HepG2 (cell line): Measurements from ENCODE around the gene CFAP43. TPM values are rescaled to one million over a fixed set of nuclear protein-coding genes. Genes with fewer than 3 reads are reported as not detected.

ENCODE experiments used
- BHLHE40 ChIP-seq: IDR thresholded peaks from 2 replicates; pipeline ENCODE4 v1.6.1; 2011; ENCODE audit warnings: low read length, improper control_type of control experiment
- CENPBD1 ChIP-seq: sonication (generic); formaldehyde crosslinking; IDR thresholded peaks from 2 replicates; pipeline ENCODE4 v1.8.0; 2022; ENCODE audit warnings: missing genetic modification reagents, low read depth, mild to moderate bottlenecking, borderline replicate concordance
- DBP ChIP-seq: sonication (generic); formaldehyde crosslinking; IDR thresholded peaks from 2 replicates; pipeline ENCODE4 v1.4.0; 2020; ENCODE audit warnings: missing genetic modification reagents; ENCODE audit errors: not compliant biosample characterization
- DPF2 ChIP-seq: sonication (generic); formaldehyde crosslinking; IDR thresholded peaks from 2 replicates; pipeline ENCODE4 v1.4.0; 2020; ENCODE audit warnings: mild to moderate bottlenecking, low read depth, missing genetic modification reagents, borderline replicate concordance
- FOXK1 ChIP-seq: sonication (generic); formaldehyde crosslinking; IDR thresholded peaks from 2 replicates; pipeline ENCODE4 v1.4.0; 2020; ENCODE audit warnings: low read depth, missing genetic modification reagents, borderline replicate concordance
- HDAC1 ChIP-seq: sonication (generic); formaldehyde crosslinking; IDR thresholded peaks from 2 replicates; pipeline ENCODE4 v1.5.1; 2020; ENCODE audit warnings: mild to moderate bottlenecking, missing genetic modification reagents
- HMGXB4 ChIP-seq, 2 experiments: sonication (generic) in 1 of 2; formaldehyde crosslinking in 1 of 2; IDR thresholded peaks; 2 replicates each; pipeline versions ENCODE4 v1.4.0 to v1.6.1; 2018 to 2020; ENCODE audit warnings: missing genetic modification reagents in 2 of 2, borderline replicate concordance in 1 of 2, low read depth in 1 of 2, mild to moderate bottlenecking in 1 of 2, missing biosample characterization in 1 of 2
- LCORL ChIP-seq, 2 experiments: fragments of 450-650 bp in 1 of 2; sonication (generic) in 1 of 2; formaldehyde crosslinking in 1 of 2; IDR thresholded peaks; 2 replicates each; pipeline versions ENCODE4 v1.5.0 to v1.6.1; 2017 to 2020; ENCODE audit warnings: antibody characterized with exemption in 1 of 2, missing genetic modification reagents in 1 of 2
- MTF1 ChIP-seq: sonication (generic); formaldehyde crosslinking; IDR thresholded peaks from 2 replicates; pipeline ENCODE4 v1.5.0; 2020; ENCODE audit warnings: missing genetic modification reagents
- NAIF1 ChIP-seq: sonication (generic); formaldehyde crosslinking; IDR thresholded peaks from 2 replicates; pipeline ENCODE4 v1.5.0; 2020; ENCODE audit warnings: mild to moderate bottlenecking, missing genetic modification reagents, borderline replicate concordance
- NFKB2 ChIP-seq: sonication (generic); formaldehyde crosslinking; IDR thresholded peaks from 2 replicates; pipeline ENCODE4 v1.4.0; 2020; ENCODE audit warnings: missing genetic modification reagents, borderline replicate concordance
- NR2F6 ChIP-seq, 2 experiments: IDR thresholded peaks; 2 replicates each; pipeline ENCODE4 v1.6.1; 2016; ENCODE audit warnings: antibody characterized with exemption in 1 of 2, mild to moderate bottlenecking in 1 of 2
- PLSCR1 ChIP-seq: sonication (generic); formaldehyde crosslinking; IDR thresholded peaks from 2 replicates; pipeline ENCODE4 v1.5.0; 2020; ENCODE audit warnings: missing genetic modification reagents, mild to moderate bottlenecking, borderline replicate concordance
- POLR2A ChIP-seq, 2 experiments: IDR thresholded peaks; 2 replicates each; pipeline ENCODE4 v1.6.1; 2011; ENCODE audit warnings: low read depth in 2 of 2, low read length in 2 of 2, mild to moderate bottlenecking in 1 of 2, moderate library complexity in 1 of 2; ENCODE audit not compliant: insufficient read depth in 1 of 2
- SAP130 ChIP-seq: IDR thresholded peaks from 2 replicates; pipeline ENCODE4 v1.6.1; 2016; ENCODE audit warnings: low read depth
- TGIF2 ChIP-seq: IDR thresholded peaks from 2 replicates; pipeline ENCODE4 v1.6.1; 2016; ENCODE audit warnings: control low read depth, missing compliant biosample characterization
- ZFP36L2 ChIP-seq: sonication (generic); formaldehyde crosslinking; IDR thresholded peaks from 2 replicates; pipeline ENCODE4 v1.4.0; 2020; ENCODE audit warnings: missing genetic modification reagents
- ZNF296 ChIP-seq: sonication (generic); formaldehyde crosslinking; conservative IDR thresholded peaks from 2 replicates; pipeline ENCODE4 v1.5.0; 2020; ENCODE audit warnings: mild to moderate bottlenecking, missing genetic modification reagents
- ZNF329 ChIP-seq: sonication (generic); formaldehyde crosslinking; IDR thresholded peaks from 2 replicates; pipeline ENCODE4 v1.9.0; 2021; ENCODE audit warnings: low read depth, mild to moderate bottlenecking, missing genetic modification reagents
- ZNF543 ChIP-seq: sonication (generic); formaldehyde crosslinking; IDR thresholded peaks from 2 replicates; pipeline ENCODE4 v1.4.0; 2020; ENCODE audit warnings: mild to moderate bottlenecking, missing genetic modification reagents
- ZNF557 ChIP-seq: sonication (generic); formaldehyde crosslinking; IDR thresholded peaks from 2 replicates; pipeline ENCODE4 v1.4.0; 2020; ENCODE audit warnings: missing genetic modification reagents
- ZNF562 ChIP-seq: sonication (generic); formaldehyde crosslinking; IDR thresholded peaks from 2 replicates; pipeline ENCODE4 v1.8.0; 2022; ENCODE audit warnings: missing genetic modification reagents, borderline replicate concordance
- ZNF589 ChIP-seq: sonication (generic); formaldehyde crosslinking; conservative IDR thresholded peaks from 2 replicates; pipeline ENCODE4 v1.8.0; 2022; ENCODE audit warnings: mild to moderate bottlenecking, moderate library complexity, missing genetic modification reagents
- ZNF784 ChIP-seq: sonication (generic); formaldehyde crosslinking; IDR thresholded peaks from 2 replicates; pipeline ENCODE4 v1.5.1; 2020; ENCODE audit warnings: missing genetic modification reagents, mild to moderate bottlenecking, borderline replicate concordance
- polyA plus RNA-seq, 8 experiments: library from polyadenylated mRNA; depleted of rRNA in 3 of 8; stranded (reverse) in 7 of 8; unstranded in 1 of 8; fragments of >200 nt; fragmentation: Illumina TruSeq in 4 of 8; extraction: Trizol in 4 of 8; gene quantifications; 2 replicates each; pipeline versions ENCODE4 v1.2.1 to v1.2.3, GENCODE V29; 2011 to 2016; ENCODE audit warnings: low read depth in 4 of 8, missing spikeins in 1 of 8, mixed read lengths in 1 of 8; ENCODE audit not compliant: insufficient read depth in 1 of 8
- total RNA-seq, 5 experiments: library from RNA; depleted of rRNA; stranded (reverse); fragments of >200 nt; fragmentation: Illumina TruSeq; extraction: Trizol; gene quantifications; 2 replicates each; pipeline ENCODE4 v1.2.3, GENCODE V29; 2016; ENCODE audit warnings: low read depth in 1 of 5

Gene CFAP43
- total and polyA plus RNA-seq, 2 of the 13 experiments (the other 11 are each of a cell fraction or from before 2014, with no cell fraction given) = 0.24 to 0.38 TPM

GRCh38 chr10:104254493-104255310 lies 22.5 kb upstream of the CFAP43 start, which contains the start of gene GSTO1 (continued):
- peak; percentile 49 to 77; a peak in 3 of 4 replicates for TF ChIP-seq HMGXB4 (CRISPR knock-in tag; IDR thresholded peaks at IDR 0.05; ENCODE audit: borderline replicate concordance in 1 of 2, low read depth in 1 of 2)
- peak; percentile 82 for TF ChIP-seq HDAC1 (CRISPR knock-in tag)
- no peak for TF ChIP-seq ZNF562
- no peak; the same call in 1 of the 2 replicates for TF ChIP-seq DPF2 (CRISPR knock-in tag)
- no peak for TF ChIP-seq ZNF557 (CRISPR knock-in tag)
- TF ChIP-seq POLR2A (IDR thresholded peaks at IDR 0.05; ENCODE audit: insufficient read depth in 1 of 2, low read depth in 2 of 2, low read length in 2 of 2) = peak; percentile 33 to 74; a peak in 3 of 4 replicates
- TF ChIP-seq NFKB2 (CRISPR knock-in tag) = no peak; the same call in 1 of the 2 replicates
- TF ChIP-seq MTF1 (CRISPR knock-in tag) = no peak
- TF ChIP-seq ZNF589 (CRISPR knock-in tag) = 0 out of 2 replicates have a peak, but pooled peaks have one; percentile 18
- no peak for TF ChIP-seq LCORL (IDR thresholded peaks at IDR 0.05)
- peak; percentile 62; the same call in 1 of the 2 replicates for TF ChIP-seq LCORL (CRISPR knock-in tag; IDR thresholded peaks at IDR 0.05)
- 0 out of 2 replicates have a peak, but pooled peaks have one; percentile 78 for TF ChIP-seq ZNF329 (CRISPR knock-in tag)
- TF ChIP-seq BHLHE40 = 0 out of 2 replicates have a peak, but pooled peaks have one; percentile 32
- TF ChIP-seq TGIF2 (CRISPR knock-in tag) = 0 out of 2 replicates have a peak, but pooled peaks have one; percentile 16
- no peak for TF ChIP-seq ZFP36L2 (CRISPR knock-in tag)
- TF ChIP-seq PLSCR1 = no peak
- TF ChIP-seq ZNF296 (CRISPR knock-in tag) = 0 out of 2 replicates have a peak, but pooled peaks have one; percentile 66
- 0 out of 2 replicates have a peak, but pooled peaks have one; percentile 43 for TF ChIP-seq NAIF1
- peak; percentile 40; the same call in 1 of the 2 replicates for TF ChIP-seq FOXK1 (CRISPR knock-in tag)
- TF ChIP-seq CENPBD1 = 0 out of 2 replicates have a peak, but pooled peaks have one; percentile 44
- TF ChIP-seq NR2F6 (IDR thresholded peaks at IDR 0.05) = peak; percentile 95
- peak; percentile 86 for TF ChIP-seq NR2F6 (CRISPR knock-in tag; IDR thresholded peaks at IDR 0.05)
- TF ChIP-seq SAP130 = peak; percentile 75
- TF ChIP-seq ZNF784 (CRISPR knock-in tag) = no peak
- peak; percentile 54 for TF ChIP-seq ZNF543 (CRISPR knock-in tag)
- TF ChIP-seq DBP (CRISPR knock-in tag) = no peak
